Pancreas (tissue), 10 donors: ENCODE results near the gene TIAM1. TPM values are rescaled to one million over a fixed set of nuclear protein-coding genes. Genes with fewer than 3 reads are reported as not detected.

Experiments
- ATAC-seq, 4 donors: fragments of 200-7000 bp; cut with Tn5 transposase; one replicate each; pipeline versions ENCODE4 v1.8.0 to v1.9.1; 2020; ENCODE audit warnings: mild to moderate bottlenecking in 4 of 4, moderate library complexity in 4 of 4
- DNase-seq, 6 donors: peaks; one replicate each; pipeline ENCODE4 v3.0.0-alpha.2; 2020
- FAIRE-seq: peaks from 2 replicates; lab custom pipeline; 2012; peaks lifted over from hg19 to GRCh38; lab: Jason Lieb, UNC
- H3K27ac ChIP-seq, 4 donors: fragments of 200-600 bp; sonication (generic); 1 replicate in 3 of 4; 2 replicates in 1 of 4; pipeline versions ENCODE4 v1.5.0 to v1.8.0; 2020
- H3K27me3 ChIP-seq, 4 donors: fragments of 200-600 bp; one replicate each; pipeline ENCODE4 v1.8.0; 2021
- H3K36me3 ChIP-seq, 3 donors: fragments of 200-600 bp; sonication (generic) in 1 of 3; one replicate each; pipeline versions ENCODE4 v1.5.0 to v1.8.0; 2020 to 2021
- H3K4me1 ChIP-seq, 3 donors: fragments of 200-600 bp; one replicate each; pipeline ENCODE4 v1.8.0; 2021
- H3K4me3 ChIP-seq, 4 donors: fragments of 200-600 bp; sonication (generic) in 2 of 4; one replicate each; pipeline versions ENCODE4 v1.5.0 to v1.8.0; 2020 to 2021
- H3K9me3 ChIP-seq, 4 donors: fragments of 200-600 bp; one replicate each; pipeline ENCODE4 v1.8.0; 2021
- CTCF ChIP-seq, 4 donors: fragments of 200-600 bp; sonication (generic) in 3 of 4; IDR thresholded peaks; one replicate each; pipeline versions ENCODE4 v1.5.0 to v1.8.0; 2021; ENCODE audit warnings: antibody characterized with exemption in 4 of 4
- WGBS, 2 donors: extraction: QIAGEN DNeasy Blood & Tissue Kit; methylation state at CpG; one replicate each; pipeline ENCODE4 v1.1.7; 2013; 5-methylcytosine and 5-hydroxymethylcytosine counted together
- intact Hi-C, 3 donors: fragments of 100-400 bp; cut with DNase I; formaldehyde crosslinking; loops; one replicate each; pipeline versions ENCODE4 v1.11.1 to v1.14.2; 2022
- polyA plus RNA-seq, 2 donors: library from polyadenylated mRNA; stranded (reverse); fragments of 200-250 nt; gene quantifications; one replicate each; pipeline ENCODE4 v1.2.3, GENCODE V29; 2013
- total RNA-seq, 6 donors: library from RNA; stranded (reverse); fragmentation: NEBNext Ultra II Directional in 4 of 6; extraction: Animal tissue kit (Norgen Biotek cat#: 25700) in 4 of 6; gene quantifications; one replicate each; pipeline versions ENCODE4 v1.2.1 to v1.2.4, GENCODE V29; 2021 to 2023
- donor health status: healthy with polysubstance abuse.
- donor health status: DM: no; HTN: no; CAD: no; lungs with moderate emphysema.
- donor health status: DM: no; HTN: no; CAD: no.
- donor health status: control.
- donor health status: control.
- donor health status: Bipolar disorder and iron deficiency.
- donor health status: DM: yes; HTN: yes; CAD: no.
- donor health status: DM: no; HTN: no; CAD: no.
- donor health status: DM: no; HTN: no; CAD: no.
- donor health status: DM: yes; HTN: yes; CAD: no.

The TIAM1 gene
- total and polyA plus RNA-seq, 8 donors = 1.7 to 7.7 (median 4.0) TPM

GRCh38 chr21:31142600-31142999 is 201.5 kb downstream of the TIAM1 start:
- no peaks in the 10 kb centered on the region for H3K9me3 ChIP-seq
- no peak overlapping the region for H3K4me3 ChIP-seq
- 54 to 71% methylated on average over 7 of the region's 7 CpGs for WGBS, 2 donors
- FAIRE-seq (no peak), DNase-seq (no peak), ATAC-seq (no peak)
- no peaks in the 10 kb centered on the region for H3K36me3 ChIP-seq
- H3K27me3 ChIP-seq = no peaks in the 10 kb centered on the region
- no peak for TF ChIP-seq CTCF (IDR thresholded peaks at IDR 0.05)
- no peak overlapping the region for H3K27ac ChIP-seq
- no peaks in the 10 kb centered on the region for H3K4me1 ChIP-seq
- intact Hi-C loops = no loop called here

- 60 to 71% methylated on average over 11 of the region's 11 CpGs for WGBS, 2 donors
- intact Hi-C loops = no loop called here
- no peak for DNase-seq
- Histone ChIP-seq H3K4me1 (no peaks in the 10 kb centered on the region), H3K27ac (no peak overlapping the region), H3K27me3 (no peaks in the 10 kb centered on the region), H3K36me3 (no peaks in the 10 kb centered on the region), H3K9me3 (no peaks in the 10 kb centered on the region), H3K4me3 (no peak overlapping the region)
- no peak for ATAC-seq
- FAIRE-seq = no peak
- no peak for TF ChIP-seq CTCF (IDR thresholded peaks at IDR 0.05)
Measured at GRCh38 chr21:31141389-31142000, 202.6 kb downstream of the TIAM1 start.

GRCh38 chr21:31140676-31141075 is 203.4 kb downstream of the TIAM1 start:
- ATAC-seq = no peak
- H3K27ac ChIP-seq = no peak overlapping the region
- no peaks in the 10 kb centered on the region for H3K36me3 ChIP-seq
- H3K27me3 ChIP-seq = no peaks in the 10 kb centered on the region
- no peak for FAIRE-seq
- no peak for TF ChIP-seq CTCF (IDR thresholded peaks at IDR 0.05)
- no peak for DNase-seq
- intact Hi-C loops = no loop called here
- no peak overlapping the region for H3K4me3 ChIP-seq
- no peaks in the 10 kb centered on the region for H3K4me1 ChIP-seq
- no peaks in the 10 kb centered on the region for H3K9me3 ChIP-seq

- TF ChIP-seq CTCF (IDR thresholded peaks at IDR 0.05) = no peak
- intact Hi-C loops = no loop called here
- H3K27me3 ChIP-seq = no peaks in the 10 kb centered on the region
- 64 to 67% methylated on average over 1 of the region's 1 CpG for WGBS, 2 donors
- no peaks in the 10 kb centered on the region for H3K36me3 ChIP-seq
- no peak for FAIRE-seq
- no peaks in the 10 kb centered on the region for H3K4me1 ChIP-seq
- no peak for ATAC-seq
- no peak overlapping the region for H3K4me3 ChIP-seq
- no peak overlapping the region for H3K27ac ChIP-seq
- no peak for DNase-seq
- no peaks in the 10 kb centered on the region for H3K9me3 ChIP-seq
Measured at GRCh38 chr21:31140025-31140424, 204.0 kb downstream of the TIAM1 start.

GRCh38 chr21:31137960-31138359 is 206.1 kb downstream of the TIAM1 start:
- Histone ChIP-seq H3K4me1 (no peaks in the 10 kb centered on the region), H3K9me3 (no peaks in the 10 kb centered on the region), H3K27ac (no peak overlapping the region), H3K4me3 (no peak overlapping the region), H3K27me3 (no peaks in the 10 kb centered on the region), H3K36me3 (no peaks in the 10 kb centered on the region)
- DNase-seq = no peak
- no peak for FAIRE-seq
- intact Hi-C loops = no loop called here
- 47 to 70% methylated on average over 1 of the region's 1 CpG for WGBS, 2 donors
- ATAC-seq = no peak
- TF ChIP-seq CTCF (IDR thresholded peaks at IDR 0.05) = no peak
